ENCODE results near the gene KCNB1.

- TF ChIP-seq CTCF (conservative IDR thresholded peaks at IDR 0.05) (no peak), EZH2 (IDR thresholded peaks at IDR 0.05; ENCODE audit: low read depth) (no peak)
Observed at GRCh38 chr20:49387581-49387939, 94.9 kb downstream of the KCNB1 start.

Measured in PC-9 (cell line).